ENCODE data around the gene FNDC7. TPM values are rescaled to one million over a fixed set of nuclear protein-coding genes. Genes with fewer than 3 reads are reported as not detected.

FNDC7 gene
- total RNA-seq, 1 experiment from 2014 or later = 0.05 TPM

GRCh38 chr1:108670131-108670773 is 42.5 kb upstream of the FNDC7 start:
- H3K27ac ChIP-seq (ENCODE audit: low read length) = no peak overlapping the region
- TF ChIP-seq SIN3A (IDR thresholded peaks at IDR 0.05; ENCODE audit: borderline replicate concordance, insufficient read depth, low read depth, low read length) (no peak), POLR2AphosphoS5 (IDR thresholded peaks at IDR 0.05; ENCODE audit: low read depth, low read length) (no peak), TCF7L2 (IDR thresholded peaks at IDR 0.05; ENCODE audit: low read depth, low read length) (no peak)
- TF ChIP-seq, protein P1, sequence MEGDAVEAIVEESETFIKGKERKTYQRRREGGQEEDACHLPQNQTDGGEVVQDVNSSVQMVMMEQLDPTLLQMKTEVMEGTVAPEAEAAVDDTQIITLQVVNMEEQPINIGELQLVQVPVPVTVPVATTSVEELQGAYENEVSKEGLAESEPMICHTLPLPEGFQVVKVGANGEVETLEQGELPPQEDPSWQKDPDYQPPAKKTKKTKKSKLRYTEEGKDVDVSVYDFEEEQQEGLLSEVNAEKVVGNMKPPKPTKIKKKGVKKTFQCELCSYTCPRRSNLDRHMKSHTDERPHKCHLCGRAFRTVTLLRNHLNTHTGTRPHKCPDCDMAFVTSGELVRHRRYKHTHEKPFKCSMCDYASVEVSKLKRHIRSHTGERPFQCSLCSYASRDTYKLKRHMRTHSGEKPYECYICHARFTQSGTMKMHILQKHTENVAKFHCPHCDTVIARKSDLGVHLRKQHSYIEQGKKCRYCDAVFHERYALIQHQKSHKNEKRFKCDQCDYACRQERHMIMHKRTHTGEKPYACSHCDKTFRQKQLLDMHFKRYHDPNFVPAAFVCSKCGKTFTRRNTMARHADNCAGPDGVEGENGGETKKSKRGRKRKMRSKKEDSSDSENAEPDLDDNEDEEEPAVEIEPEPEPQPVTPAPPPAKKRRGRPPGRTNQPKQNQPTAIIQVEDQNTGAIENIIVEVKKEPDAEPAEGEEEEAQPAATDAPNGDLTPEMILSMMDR (IDR thresholded peaks at IDR 0.05) = no peak
- TF ChIP-seq, protein P2, sequence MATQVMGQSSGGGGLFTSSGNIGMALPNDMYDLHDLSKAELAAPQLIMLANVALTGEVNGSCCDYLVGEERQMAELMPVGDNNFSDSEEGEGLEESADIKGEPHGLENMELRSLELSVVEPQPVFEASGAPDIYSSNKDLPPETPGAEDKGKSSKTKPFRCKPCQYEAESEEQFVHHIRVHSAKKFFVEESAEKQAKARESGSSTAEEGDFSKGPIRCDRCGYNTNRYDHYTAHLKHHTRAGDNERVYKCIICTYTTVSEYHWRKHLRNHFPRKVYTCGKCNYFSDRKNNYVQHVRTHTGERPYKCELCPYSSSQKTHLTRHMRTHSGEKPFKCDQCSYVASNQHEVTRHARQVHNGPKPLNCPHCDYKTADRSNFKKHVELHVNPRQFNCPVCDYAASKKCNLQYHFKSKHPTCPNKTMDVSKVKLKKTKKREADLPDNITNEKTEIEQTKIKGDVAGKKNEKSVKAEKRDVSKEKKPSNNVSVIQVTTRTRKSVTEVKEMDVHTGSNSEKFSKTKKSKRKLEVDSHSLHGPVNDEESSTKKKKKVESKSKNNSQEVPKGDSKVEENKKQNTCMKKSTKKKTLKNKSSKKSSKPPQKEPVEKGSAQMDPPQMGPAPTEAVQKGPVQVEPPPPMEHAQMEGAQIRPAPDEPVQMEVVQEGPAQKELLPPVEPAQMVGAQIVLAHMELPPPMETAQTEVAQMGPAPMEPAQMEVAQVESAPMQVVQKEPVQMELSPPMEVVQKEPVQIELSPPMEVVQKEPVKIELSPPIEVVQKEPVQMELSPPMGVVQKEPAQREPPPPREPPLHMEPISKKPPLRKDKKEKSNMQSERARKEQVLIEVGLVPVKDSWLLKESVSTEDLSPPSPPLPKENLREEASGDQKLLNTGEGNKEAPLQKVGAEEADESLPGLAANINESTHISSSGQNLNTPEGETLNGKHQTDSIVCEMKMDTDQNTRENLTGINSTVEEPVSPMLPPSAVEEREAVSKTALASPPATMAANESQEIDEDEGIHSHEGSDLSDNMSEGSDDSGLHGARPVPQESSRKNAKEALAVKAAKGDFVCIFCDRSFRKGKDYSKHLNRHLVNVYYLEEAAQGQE (IDR thresholded peaks at IDR 0.05; ENCODE audit: insufficient read depth in 1 of 2, low read depth in 2 of 2, low read length in 1 of 2) = no peak
- no TSS peak for BruUV-seq (replicated peaks)
- in situ Hi-C loops (cut with HindIII; ENCODE audit: low pct_unique_long_range_greater_than_20kb, low sequenced_read_pairs) (no loop called here), intact Hi-C loops (cut with micrococcal nuclease; ENCODE audit: unreplicated experiment) (no loop called here)
- H3K36me3 ChIP-seq (ENCODE audit: control insufficient read depth, insufficient read depth, low read length) = no peaks in the 10 kb centered on the region
- ATAC-seq (no peak), DNase-seq (ENCODE audit: low read depth, low spot score) (no peak)
- CTCF ChIA-PET = no interaction called here
- no peaks in the 10 kb centered on the region for H3K9me3 ChIP-seq (ENCODE audit: control insufficient read depth, insufficient read depth, low read depth, low read length)
- H3K4me3 ChIP-seq (ENCODE audit: low read depth in 2 of 2, low read length in 2 of 2) = no peak overlapping the region
- POLR2A ChIA-PET = no interaction called here
- H3K27me3 ChIP-seq (ENCODE audit: control insufficient read depth, insufficient read depth, low read length) = no peaks in the 10 kb centered on the region
- H3K4me1 ChIP-seq (ENCODE audit: control insufficient read depth, insufficient read depth, low read length) = no peaks in the 10 kb centered on the region

- in situ Hi-C loops (cut with HindIII; ENCODE audit: low pct_unique_long_range_greater_than_20kb, low sequenced_read_pairs) (no loop called here), intact Hi-C loops (cut with micrococcal nuclease; ENCODE audit: unreplicated experiment) (no loop called here)
- no TSS peak for BruUV-seq (replicated peaks)
- no peaks in the 10 kb centered on the region for H3K27me3 ChIP-seq (ENCODE audit: control insufficient read depth, insufficient read depth, low read length)
- H3K36me3 ChIP-seq (ENCODE audit: control insufficient read depth, insufficient read depth, low read length) = no peaks in the 10 kb centered on the region
- H3K9me3 ChIP-seq (ENCODE audit: control insufficient read depth, insufficient read depth, low read depth, low read length) = no peaks in the 10 kb centered on the region
- POLR2A ChIA-PET = no interaction called here
- H3K4me1 ChIP-seq (ENCODE audit: control insufficient read depth, insufficient read depth, low read length) = no peaks in the 10 kb centered on the region
- CTCF ChIA-PET = no interaction called here
- TF ChIP-seq, protein P1 (IDR thresholded peaks at IDR 0.05) = no peak
- no peak for TF ChIP-seq TCF7L2 (IDR thresholded peaks at IDR 0.05; ENCODE audit: low read depth, low read length)
- TF ChIP-seq, protein P2 (IDR thresholded peaks at IDR 0.05; ENCODE audit: insufficient read depth in 1 of 2, low read depth in 2 of 2, low read length in 1 of 2) = no peak
- no peak for TF ChIP-seq POLR2AphosphoS5 (IDR thresholded peaks at IDR 0.05; ENCODE audit: low read depth, low read length)
- TF ChIP-seq SIN3A (IDR thresholded peaks at IDR 0.05; ENCODE audit: borderline replicate concordance, insufficient read depth, low read depth, low read length) = no peak
- no peak for ATAC-seq
- H3K27ac ChIP-seq (ENCODE audit: low read length) = no peak overlapping the region
- no peak overlapping the region for H3K4me3 ChIP-seq (ENCODE audit: low read depth in 2 of 2, low read length in 2 of 2)
- DNase-seq (ENCODE audit: low read depth, low spot score) = no peak
Measured at GRCh38 chr1:108671143-108671542, 41.6 kb upstream of the FNDC7 start.
